ENCODE data around the gene USP12.
"Not testable (repeated sequence)": the region's sequence is repeated elsewhere in the genome, so short reads cannot be mapped to it uniquely, and the experiment has no call there.

The USP12 gene

GRCh38 chr13:27159806-27160563 is 11.6 kb downstream of the USP12 start:
- no peak for DNase-seq (ENCODE audit: extremely low spot score, insufficient read length, low read depth)

GRCh38 chr13:27158335-27158734 is 13.3 kb downstream of the USP12 start:
- no peak for FAIRE-seq
- DNase-seq (ENCODE audit: extremely low spot score, insufficient read length, low read depth), result no peak

More at GRCh38 chr13:27159806-27160563, 11.6 kb downstream of the USP12 start:
- no peak for FAIRE-seq

GRCh38 chr13:27151798-27152599 is 19.6 kb downstream of the USP12 start:
- DNase-seq (ENCODE audit: extremely low spot score, insufficient read length, low read depth) (no peak), FAIRE-seq (peak; percentile 78)

- no peak for DNase-seq (ENCODE audit: extremely low spot score, insufficient read length, low read depth)
- FAIRE-seq, result peak; percentile 74
These were observed 21.9 kb downstream of the USP12 start for GRCh38 chr13:27149702-27150101.

GRCh38 chr13:27148900-27149299 is 22.7 kb downstream of the USP12 start:
- DNase-seq (ENCODE audit: extremely low spot score, insufficient read length, low read depth), result no peak
- FAIRE-seq, result peak; percentile 65

- no peak for DNase-seq (ENCODE audit: extremely low spot score, insufficient read length, low read depth)
- peak; percentile 89 for FAIRE-seq
These were observed 24.0 kb downstream of the USP12 start for GRCh38 chr13:27147530-27148170.

- no peak for FAIRE-seq
- no peak for DNase-seq (ENCODE audit: extremely low spot score, insufficient read length, low read depth)
These were observed 29.9 kb downstream of the USP12 start for GRCh38 chr13:27141746-27142145.

- not testable (repeated sequence) for FAIRE-seq; DNase-seq (ENCODE audit: extremely low spot score, insufficient read length, low read depth)
These were observed 30.5 kb downstream of the USP12 start for GRCh38 chr13:27141159-27141558.

GRCh38 chr13:27140060-27140459 is 31.6 kb downstream of the USP12 start:
- FAIRE-seq, result peak; percentile 54
- DNase-seq (ENCODE audit: extremely low spot score, insufficient read length, low read depth), result no peak

GRCh38 chr13:27139565-27139964 is 32.0 kb downstream of the USP12 start:
- no peak for FAIRE-seq
- DNase-seq (ENCODE audit: extremely low spot score, insufficient read length, low read depth), result no peak

GRCh38 chr13:27138457-27139093 is 33.0 kb downstream of the USP12 start:
- DNase-seq (ENCODE audit: extremely low spot score, insufficient read length, low read depth), result no peak
- FAIRE-seq, result peak; percentile 26

GRCh38 chr13:27137759-27138158 is 33.9 kb downstream of the USP12 start:
- no peak for FAIRE-seq

GRCh38 chr13:27135023-27135422 is 36.6 kb downstream of the USP12 start:
- DNase-seq (ENCODE audit: extremely low spot score, insufficient read length, low read depth), result no peak
- peak; percentile 42 for FAIRE-seq

More at GRCh38 chr13:27137759-27138158, 33.9 kb downstream of the USP12 start:
- no peak for DNase-seq (ENCODE audit: extremely low spot score, insufficient read length, low read depth)

GRCh38 chr13:27133889-27134288 is 37.7 kb downstream of the USP12 start:
- FAIRE-seq, result no peak
- DNase-seq (ENCODE audit: extremely low spot score, insufficient read length, low read depth), result no peak

GRCh38 chr13:27132538-27132937 is 39.1 kb downstream of the USP12 start:
- DNase-seq (ENCODE audit: extremely low spot score, insufficient read length, low read depth) (no peak), FAIRE-seq (peak; percentile 96)

- DNase-seq (ENCODE audit: extremely low spot score, insufficient read length, low read depth) (no peak), FAIRE-seq (no peak)
These were observed 39.7 kb downstream of the USP12 start for GRCh38 chr13:27131906-27132305.

GRCh38 chr13:27130979-27131623 is 40.5 kb downstream of the USP12 start:
- FAIRE-seq (peak; percentile 99), DNase-seq (ENCODE audit: extremely low spot score, insufficient read length, low read depth) (peak; percentile 47)

GRCh38 chr13:27130223-27130978 is 41.2 kb downstream of the USP12 start:
- no peak for DNase-seq (ENCODE audit: extremely low spot score, insufficient read length, low read depth)
- FAIRE-seq, result no peak

All from GM18507 (cell line).